Stimulated activated CD4-positive, alpha-beta T cell treated with anti-CD3 and anti-CD28 coated beads, Interleukin-2, amount 100 ng/mL, for 48 hours (primary cell): ENCODE data around the gene GLIS2.

Experiments
- DNase-seq, 2 donors: peaks; one replicate each; pipeline ENCODE4 v3.0.0-alpha.2; 2020

The GLIS2 gene

GRCh38 chr16:4315186-4316107 is at the start of gene GLIS2:
Gene GLIS2, plus strand, starts transcription at chr16:4316067. Its CDS starts 16,214 bp downstream, at chr16:4332281.
- no peak for DNase-seq

- no peak for DNase-seq
Observed at GRCh38 chr16:4266372-4266771, 49.5 kb upstream of the GLIS2 start.

GRCh38 chr16:4270091-4270490 is 45.8 kb upstream of the GLIS2 start:
- DNase-seq: no peak

- no peak for DNase-seq
Observed at GRCh38 chr16:4270595-4270994, 45.3 kb upstream of the GLIS2 start.

GRCh38 chr16:4271176-4272113 is 44.4 kb upstream of the GLIS2 start:
- DNase-seq: peak; percentile 81 to 82

GRCh38 chr16:4272114-4272956 is 43.5 kb upstream of the GLIS2 start:
- peak; percentile 16 to 43 for DNase-seq

GRCh38 chr16:4273858-4274311 is 42.0 kb upstream of the GLIS2 start:
- DNase-seq: peak; percentile 29 to 59

GRCh38 chr16:4275861-4276260 is 40.0 kb upstream of the GLIS2 start:
- no peak for DNase-seq

- DNase-seq: no peak
Observed at GRCh38 chr16:4277987-4278513, 37.8 kb upstream of the GLIS2 start.

- no peak for DNase-seq
Observed at GRCh38 chr16:4280625-4281024, 35.2 kb upstream of the GLIS2 start.

GRCh38 chr16:4283441-4283840 is 32.4 kb upstream of the GLIS2 start:
- no peak for DNase-seq

GRCh38 chr16:4283939-4284338 is 31.9 kb upstream of the GLIS2 start:
- no peak for DNase-seq

GRCh38 chr16:4285167-4285566 is 30.7 kb upstream of the GLIS2 start:
- no peak for DNase-seq

- peak; percentile 78 to 79 for DNase-seq
Observed at GRCh38 chr16:4288148-4288921, 27.5 kb upstream of the GLIS2 start.

- no peak for DNase-seq
Observed at GRCh38 chr16:4290236-4290830, 25.5 kb upstream of the GLIS2 start.

GRCh38 chr16:4291699-4292098 is 24.2 kb upstream of the GLIS2 start:
- no peak for DNase-seq

GRCh38 chr16:4293181-4293716 is 22.6 kb upstream of the GLIS2 start:
- no peak for DNase-seq

GRCh38 chr16:4293822-4294457 is 21.9 kb upstream of the GLIS2 start:
- DNase-seq: no peak

- no peak for DNase-seq
Observed at GRCh38 chr16:4295581-4295980, 20.3 kb upstream of the GLIS2 start.

- DNase-seq: no peak
Observed at GRCh38 chr16:4297480-4297879, 18.4 kb upstream of the GLIS2 start.
